Activated CD4-positive, alpha-beta T cell treated with anti-CD3 and anti-CD28 coated beads, Interleukin-2, Interleukin-4, amounts not matched to agents 100 ng/mL and 50 ng/mL, durations not matched to agents 16 hours and 8 hours (primary cell): ENCODE data around the gene PLEKHA6.

Experiments
- DNase-seq: peaks from one replicate; pipeline ENCODE4 v3.0.0-alpha.2; 2020; ENCODE audit warnings: low spot score

The PLEKHA6 gene

GRCh38 chr1:204359474-204360255 is at the start of gene PLEKHA6:
Gene PLEKHA6, minus strand, starts transcription at chr1:204359929. Its CDS starts 86,202 bp downstream, at chr1:204273727.
- DNase-seq: no peak

GRCh38 chr1:204409123-204409522 is 49.4 kb upstream of the PLEKHA6 start:
- DNase-seq: no peak

GRCh38 chr1:204408602-204409001 is 48.9 kb upstream of the PLEKHA6 start:
- DNase-seq: no peak

- DNase-seq: no peak
Observed at GRCh38 chr1:204408074-204408507, 48.4 kb upstream of the PLEKHA6 start.

- no peak for DNase-seq
Observed at GRCh38 chr1:204407295-204407971, 47.7 kb upstream of the PLEKHA6 start.

GRCh38 chr1:204406621-204407020 is 46.9 kb upstream of the PLEKHA6 start:
- no peak for DNase-seq

- DNase-seq: no peak
Observed at GRCh38 chr1:204405988-204406387, 46.3 kb upstream of the PLEKHA6 start.

- DNase-seq: no peak
Observed at GRCh38 chr1:204404629-204405028, 44.9 kb upstream of the PLEKHA6 start.

- no peak for DNase-seq
Observed at GRCh38 chr1:204402391-204402790, 42.7 kb upstream of the PLEKHA6 start.

- no peak for DNase-seq
Observed at GRCh38 chr1:204401730-204402129, 42.0 kb upstream of the PLEKHA6 start.

- DNase-seq: no peak
Observed at GRCh38 chr1:204400882-204401510, 41.3 kb upstream of the PLEKHA6 start.

- peak; percentile 71 for DNase-seq
Observed at GRCh38 chr1:204398197-204399125, 38.7 kb upstream of the PLEKHA6 start.

GRCh38 chr1:204396015-204396583 is 36.4 kb upstream of the PLEKHA6 start:
- no peak for DNase-seq

GRCh38 chr1:204391629-204392028 is 31.9 kb upstream of the PLEKHA6 start:
- no peak for DNase-seq

- DNase-seq: no peak
Observed at GRCh38 chr1:204390751-204391466, 31.2 kb upstream of the PLEKHA6 start.

- no peak for DNase-seq
Observed at GRCh38 chr1:204385727-204386126, 26.0 kb upstream of the PLEKHA6 start.

- no peak for DNase-seq
Observed at GRCh38 chr1:204384636-204385352, 25.1 kb upstream of the PLEKHA6 start.

GRCh38 chr1:204383163-204383904 is 23.6 kb upstream of the PLEKHA6 start:
- DNase-seq: no peak

- DNase-seq: no peak
Observed at GRCh38 chr1:204382714-204383083, 23.0 kb upstream of the PLEKHA6 start.
